Keratinocyte (primary cell): ENCODE results near the gene MCCD1. TPM values are rescaled to one million over a fixed set of nuclear protein-coding genes. Genes with fewer than 3 reads are reported as not detected.

Experiments
- DNase-seq: peaks from one replicate; pipeline ENCODE4 v3.0.0-alpha.2; 2011; ENCODE audit warnings: low read depth, missing footprints, low spot score
- FAIRE-seq: peaks from 2 replicates; lab custom pipeline; 2011; peaks lifted over from hg19 to GRCh38; lab: Jason Lieb, UNC
- H2AFZ ChIP-seq: 2 replicates; pipeline ENCODE4 v1.6.0; 2012; ENCODE audit warnings: low read length, control low read depth, inconsistent platforms; ENCODE audit not compliant: control insufficient read depth
- H3K27ac ChIP-seq: 2 replicates; pipeline ENCODE4 v1.5.1; 2011; ENCODE audit warnings: low read length; ENCODE audit not compliant: control insufficient read depth, insufficient read depth
- H3K27me3 ChIP-seq: 3 replicates; pipeline ENCODE4 v1.6.0; 2011; ENCODE audit warnings: low read length; ENCODE audit not compliant: control insufficient read depth, insufficient read depth; ENCODE audit errors: extremely low read depth
- H3K36me3 ChIP-seq, 2 experiments: 2 replicates in 1 of 2; 3 replicates in 1 of 2; pipeline ENCODE4 v1.5.1; 2011; ENCODE audit warnings: low read length in 2 of 2, mild to moderate bottlenecking in 1 of 2; ENCODE audit not compliant: control insufficient read depth in 2 of 2, insufficient read depth in 2 of 2; ENCODE audit errors: extremely low read depth in 1 of 2
- H3K4me1 ChIP-seq: 3 replicates; pipeline ENCODE4 v1.5.1; 2011; ENCODE audit warnings: low read length; ENCODE audit not compliant: control insufficient read depth, insufficient read depth; ENCODE audit errors: extremely low read depth
- H3K4me2 ChIP-seq: 3 replicates; pipeline ENCODE4 v1.6.0; 2011; ENCODE audit warnings: low read depth, low read length; ENCODE audit not compliant: control insufficient read depth, insufficient read depth; ENCODE audit errors: extremely low read depth
- H3K4me3 ChIP-seq, 3 experiments: fragments of 200-600 bp in 1 of 3; sonication (generic) in 1 of 3; 2 replicates in 2 of 3; 3 replicates in 1 of 3; pipeline ENCODE4 v1.5.1; 2011 to 2016; ENCODE audit warnings: low read length in 3 of 3, mild to moderate bottlenecking in 3 of 3, control low read depth in 2 of 3, inconsistent platforms in 1 of 3, low read depth in 1 of 3, mixed read lengths in 1 of 3, mixed run types in 1 of 3, moderate library complexity in 1 of 3; ENCODE audit not compliant: control insufficient read depth in 2 of 3, insufficient read depth in 2 of 3; ENCODE audit errors: extremely low read depth in 1 of 3
- H3K79me2 ChIP-seq: 2 replicates; pipeline ENCODE4 v1.6.0; 2012; ENCODE audit warnings: low read length; ENCODE audit not compliant: control insufficient read depth, insufficient read depth
- H3K9ac ChIP-seq: 3 replicates; pipeline ENCODE4 v1.6.0; 2011; ENCODE audit warnings: low read length; ENCODE audit not compliant: control insufficient read depth, insufficient read depth; ENCODE audit errors: extremely low read depth
- H3K9me1 ChIP-seq: 3 replicates; pipeline ENCODE4 v1.6.0; 2011; ENCODE audit warnings: low read length; ENCODE audit not compliant: control insufficient read depth, insufficient read depth; ENCODE audit errors: extremely low read depth
- H3K9me3 ChIP-seq: 2 replicates; pipeline ENCODE4 v1.5.1; 2012; ENCODE audit warnings: low read depth, low read length; ENCODE audit not compliant: control insufficient read depth
- H4K20me1 ChIP-seq: 3 replicates; pipeline ENCODE4 v1.6.0; 2011; ENCODE audit warnings: low read length; ENCODE audit not compliant: control insufficient read depth, insufficient read depth; ENCODE audit errors: extremely low read depth
- EZH2 ChIP-seq: IDR thresholded peaks from one replicate; pipeline ENCODE4 v1.6.1; 2012; ENCODE audit warnings: inconsistent platforms, mild to moderate bottlenecking, low read length, moderate library complexity
- dilution Hi-C: fragments of 300-500 bp; cut with MboI; formaldehyde crosslinking; loops from one replicate; pipeline ENCODE4 v1.7.0; 2020; ENCODE audit warnings: low sequenced_read_pairs; ENCODE audit not compliant: extremely low pct_ligation_motif_present
- polyA minus RNA-seq, 3 experiments: library from RNA; depleted of rRNA, polyadenylated mRNA; stranded (reverse); fragments of >200 nt; gene quantifications; 1 replicate in 1 of 3; 2 replicates in 1 of 3; 3 replicates in 1 of 3; pipeline ENCODE4 v1.2.3, GENCODE V29; 2011
- polyA plus RNA-seq, 5 experiments: library from polyadenylated mRNA; depleted of rRNA in 3 of 5; stranded (reverse) in 3 of 5; stranded (forward) in 1 of 5; unstranded in 1 of 5; fragments of >200 nt; gene quantifications; 1 replicate in 1 of 5; 2 replicates in 3 of 5; 3 replicates in 1 of 5; pipeline versions ENCODE4 v1.2.1 to v1.2.3, GENCODE V29; 2011 to 2012; ENCODE audit warnings: missing spikeins in 2 of 5, low read depth in 1 of 5, low replicate concordance in 1 of 5
- TF ChIP-seq, protein P1 (sequence below), 3 experiments: IDR thresholded peaks in 1 of 3; conservative IDR thresholded peaks in 1 of 3; optimal IDR thresholded peaks in 1 of 3; 2 replicates in 2 of 3; 3 replicates in 1 of 3; pipeline versions ENCODE3 to v1.5.1; 2011; ENCODE audit warnings: low read length in 3 of 3, mild to moderate bottlenecking in 3 of 3, moderate library complexity in 2 of 3, control low read depth in 1 of 3, inconsistent platforms in 1 of 3; ENCODE audit not compliant: insufficient read depth in 2 of 3; ENCODE audit errors: extremely low read depth in 1 of 3

MCCD1 gene, protein sequence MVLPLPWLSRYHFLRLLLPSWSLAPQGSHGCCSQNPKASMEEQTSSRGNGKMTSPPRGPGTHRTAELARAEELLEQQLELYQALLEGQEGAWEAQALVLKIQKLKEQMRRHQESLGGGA
- polyA plus RNA-seq (not detected in 3 replicates), polyA minus RNA-seq (not detected in 3 replicates)
- polyA plus RNA-seq (2011; ENCODE audit: low read depth) = not detected
- not detected in 2 replicates for polyA plus RNA-seq (2011; cell fraction: cytosol; rRNA removed)
- polyA plus RNA-seq (2011; cell fraction: nucleus; rRNA removed) = not detected in 2 replicates
- polyA plus RNA-seq (2012; ENCODE audit: low replicate concordance) = not detected in 2 replicates
- polyA minus RNA-seq (2011; cell fraction: cytosol; rRNA and poly(A)+ RNA removed) = not detected
- not detected in 2 replicates for polyA minus RNA-seq (2011; cell fraction: nucleus; rRNA and poly(A)+ RNA removed)

DNA sequence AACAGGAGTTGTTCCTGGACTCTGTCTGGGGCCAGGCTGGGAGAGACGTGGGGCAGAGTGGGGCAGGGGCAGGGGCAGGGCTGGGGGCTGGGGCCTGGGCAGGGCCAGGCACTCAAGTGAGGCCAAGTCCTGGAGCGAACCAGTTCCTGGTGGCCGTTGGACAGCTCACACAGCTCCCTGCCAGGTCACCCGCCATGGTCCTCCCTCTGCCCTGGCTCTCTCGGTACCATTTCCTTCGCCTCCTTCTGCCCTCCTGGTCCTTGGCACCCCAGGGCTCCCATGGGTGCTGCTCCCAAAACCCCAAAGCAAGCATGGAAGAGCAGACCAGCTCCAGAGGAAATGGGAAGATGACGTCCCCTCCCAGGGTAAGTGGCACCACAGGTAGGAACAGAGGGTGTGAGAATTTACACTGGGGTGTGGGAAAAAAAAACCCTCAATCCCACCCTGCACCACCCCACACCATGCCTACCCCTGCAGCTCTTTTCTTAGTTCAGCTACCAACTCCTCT, at the start of gene MCCD1:
Gene MCCD1, plus strand, starts transcription at position 142 of the 508 bp plus-strand sequence. Its CDS starts 53 bp downstream, at position 195.
- Histone ChIP-seq H3K9ac (no peak within 1 kb of the TSS), H3K27ac (no peak within 1 kb of the TSS), H2AFZ (no peak within 1 kb of the TSS), H4K20me1 (peaks cover 14% of the 10 kb centered on the region), H3K4me3 (no peak within 1 kb of the TSS), H3K9me3 (no peaks in the 10 kb centered on the region), H3K79me2 (peaks cover 5% of the 10 kb centered on the region), H3K36me3 (peaks cover 23 to 29% of the 10 kb centered on the region in 2 experiments), H3K4me1 (peaks cover 7% of the 10 kb centered on the region), H3K9me1 (no peaks in the 10 kb centered on the region), H3K27me3 (no peaks in the 10 kb centered on the region), H3K4me2 (no peak within 1 kb of the TSS)
- TF ChIP-seq, protein P1, sequence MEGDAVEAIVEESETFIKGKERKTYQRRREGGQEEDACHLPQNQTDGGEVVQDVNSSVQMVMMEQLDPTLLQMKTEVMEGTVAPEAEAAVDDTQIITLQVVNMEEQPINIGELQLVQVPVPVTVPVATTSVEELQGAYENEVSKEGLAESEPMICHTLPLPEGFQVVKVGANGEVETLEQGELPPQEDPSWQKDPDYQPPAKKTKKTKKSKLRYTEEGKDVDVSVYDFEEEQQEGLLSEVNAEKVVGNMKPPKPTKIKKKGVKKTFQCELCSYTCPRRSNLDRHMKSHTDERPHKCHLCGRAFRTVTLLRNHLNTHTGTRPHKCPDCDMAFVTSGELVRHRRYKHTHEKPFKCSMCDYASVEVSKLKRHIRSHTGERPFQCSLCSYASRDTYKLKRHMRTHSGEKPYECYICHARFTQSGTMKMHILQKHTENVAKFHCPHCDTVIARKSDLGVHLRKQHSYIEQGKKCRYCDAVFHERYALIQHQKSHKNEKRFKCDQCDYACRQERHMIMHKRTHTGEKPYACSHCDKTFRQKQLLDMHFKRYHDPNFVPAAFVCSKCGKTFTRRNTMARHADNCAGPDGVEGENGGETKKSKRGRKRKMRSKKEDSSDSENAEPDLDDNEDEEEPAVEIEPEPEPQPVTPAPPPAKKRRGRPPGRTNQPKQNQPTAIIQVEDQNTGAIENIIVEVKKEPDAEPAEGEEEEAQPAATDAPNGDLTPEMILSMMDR (optimal IDR thresholded peaks at IDR 0.05 in 1 of 3, IDR thresholded peaks at IDR 0.05 in 1 of 3, conservative IDR thresholded peaks at IDR 0.05 in 1 of 3; ENCODE audit: extremely low read depth in 1 of 3, insufficient read depth in 2 of 3, low read length in 3 of 3) = no peak
- no peak for TF ChIP-seq EZH2
- DNase-seq (no peak), FAIRE-seq (no peak)
- dilution Hi-C loops = no loop called here

DNA sequence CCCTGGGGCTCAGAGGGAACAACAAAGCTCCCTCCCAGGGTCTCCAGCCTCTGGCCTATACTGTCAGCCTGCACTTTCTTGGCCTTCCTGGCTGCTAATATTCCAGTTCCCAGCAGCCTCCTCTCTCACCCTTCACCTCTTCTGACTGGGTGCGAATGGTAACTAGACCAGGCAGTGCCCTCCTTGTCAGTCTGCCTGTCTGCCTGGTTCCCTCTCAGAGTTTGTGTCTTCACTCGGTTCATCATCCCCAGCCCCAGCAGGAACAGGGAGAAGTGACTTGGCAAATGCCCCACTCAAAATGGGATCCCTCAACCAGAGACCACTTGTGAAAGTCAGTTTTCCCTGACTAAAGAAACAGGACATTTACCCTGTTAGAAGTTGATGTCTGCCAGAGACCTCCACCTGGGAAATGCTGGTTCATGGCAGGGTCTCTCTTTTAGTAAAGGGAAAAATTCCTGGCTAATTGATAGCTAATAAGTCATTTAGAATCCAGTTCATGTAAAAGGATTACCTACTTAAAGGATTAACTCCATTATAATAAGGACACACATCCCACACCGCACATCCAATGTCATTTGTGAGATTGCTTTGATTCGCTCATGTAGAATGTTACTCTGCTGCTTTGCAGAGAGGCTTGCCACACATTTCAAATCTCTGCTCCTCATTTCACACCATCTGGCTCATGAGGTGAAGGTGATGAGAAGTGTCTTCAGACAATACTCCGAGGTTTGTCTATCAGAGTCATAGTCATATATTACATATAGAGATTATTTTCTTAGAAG, 49.4 kb upstream of the MCCD1 start:
- H3K27ac ChIP-seq = no peak overlapping the region
- no peaks in the 10 kb centered on the region for H3K9me3 ChIP-seq
- FAIRE-seq (no peak), DNase-seq (no peak)
- H3K4me3 ChIP-seq = no peak overlapping the region
- H3K4me2 ChIP-seq = no peak overlapping the region
- no peaks in the 10 kb centered on the region for H4K20me1 ChIP-seq
- H3K9me1 ChIP-seq = peaks cover 4% of the 10 kb centered on the region
- no peaks in the 10 kb centered on the region for H3K36me3 ChIP-seq
- dilution Hi-C loops = no loop called here
- no peak overlapping the region for H3K9ac ChIP-seq
- H3K27me3 ChIP-seq = peaks cover 8% of the 10 kb centered on the region
- H3K4me1 ChIP-seq = peaks cover 5% of the 10 kb centered on the region
- H3K79me2 ChIP-seq = no peaks in the 10 kb centered on the region
- TF ChIP-seq EZH2 = no peak
- TF ChIP-seq, protein P1 (optimal IDR thresholded peaks at IDR 0.05 in 1 of 3, IDR thresholded peaks at IDR 0.05 in 1 of 3, conservative IDR thresholded peaks at IDR 0.05 in 1 of 3; ENCODE audit: extremely low read depth in 1 of 3, insufficient read depth in 2 of 3, low read length in 3 of 3) = no peak
- H2AFZ ChIP-seq = no peak overlapping the region
